Peyer's patch (tissue), 4 donors: ENCODE results near the gene SHC3. TPM values are rescaled to one million over a fixed set of nuclear protein-coding genes. Genes with fewer than 3 reads are reported as not detected.

Experiments used
- DNase-seq, 3 donors: peaks; one replicate each; pipeline ENCODE4 v3.0.0-alpha.2; 2017 to 2019
- H3K27ac ChIP-seq, 4 donors: fragments of 200-600 bp; sonication (generic); one replicate each; pipeline ENCODE4 v1.5.1; 2016 to 2019
- H3K27me3 ChIP-seq, 2 donors: fragments of 200-600 bp; sonication (generic); one replicate each; pipeline ENCODE4 v1.5.1; 2019
- H3K36me3 ChIP-seq, 3 donors: fragments of 200-600 bp; sonication (generic); one replicate each; pipeline ENCODE4 v1.5.1; 2016 to 2019
- H3K4me1 ChIP-seq, 4 donors: fragments of 200-600 bp; sonication (generic); one replicate each; pipeline ENCODE4 v1.5.1; 2016 to 2019
- H3K4me3 ChIP-seq, 4 donors: fragments of 200-600 bp; sonication (generic); 1 replicate in 3 of 4; 2 replicates in 1 of 4; pipeline ENCODE4 v1.5.1; 2016 to 2019; ENCODE audit warnings: mild to moderate bottlenecking in 1 of 4
- H3K9me3 ChIP-seq, 4 donors: fragments of 200-600 bp; sonication (generic); one replicate each; pipeline ENCODE4 v1.5.1; 2016 to 2019; ENCODE audit warnings: mild to moderate bottlenecking in 1 of 4
- POLR2A ChIP-seq, 2 donors: fragments of 450-650 bp; IDR thresholded peaks; one replicate each; pipeline ENCODE4 v1.5.1; 2017; ENCODE audit warnings: antibody characterized with exemption in 2 of 2, mild to moderate bottlenecking in 2 of 2, moderate library complexity in 2 of 2
- total RNA-seq, 4 donors: library from RNA; depleted of rRNA; stranded (reverse); fragments of >200 nt; gene quantifications; one replicate each; pipeline ENCODE4 v1.1.0, GENCODE V29; 2016
- TF ChIP-seq, protein P1 (sequence below), 6 experiments: fragments of 450-650 bp in 4 of 6; fragments of 200-600 bp in 2 of 6; sonication (generic) in 1 of 6; IDR thresholded peaks; one replicate each; pipeline ENCODE4 v1.5.1; 2017 to 2019; ENCODE audit warnings: antibody characterized with exemption in 6 of 6, mild to moderate bottlenecking in 3 of 6, moderate library complexity in 1 of 6

The SHC3 gene
- total RNA-seq, 4 donors from 2014 or later = 0.88 to 5.0 (median 2.2) TPM

DNA sequence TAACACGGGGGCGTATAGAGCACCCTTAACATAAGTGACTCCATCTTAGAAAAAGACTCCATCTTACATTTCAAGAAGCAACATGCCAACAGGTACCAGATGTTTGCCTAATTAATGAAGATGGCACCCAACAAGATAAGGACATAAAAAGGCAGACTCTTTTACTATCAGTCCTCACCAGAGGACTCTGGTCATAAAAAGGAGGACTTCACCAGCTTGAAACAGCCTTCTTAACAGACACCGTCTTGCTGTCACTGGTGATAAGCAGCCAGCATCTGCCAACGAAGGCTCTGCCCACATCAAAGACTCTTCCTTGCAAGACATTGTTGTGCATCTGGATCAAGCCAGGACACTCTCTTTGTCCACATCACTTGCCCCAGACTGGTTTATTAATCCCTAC is 107.0 kb downstream of the SHC3 start:
- no peak for TF ChIP-seq POLR2A (IDR thresholded peaks at IDR 0.05)
- TF ChIP-seq, protein P1, sequence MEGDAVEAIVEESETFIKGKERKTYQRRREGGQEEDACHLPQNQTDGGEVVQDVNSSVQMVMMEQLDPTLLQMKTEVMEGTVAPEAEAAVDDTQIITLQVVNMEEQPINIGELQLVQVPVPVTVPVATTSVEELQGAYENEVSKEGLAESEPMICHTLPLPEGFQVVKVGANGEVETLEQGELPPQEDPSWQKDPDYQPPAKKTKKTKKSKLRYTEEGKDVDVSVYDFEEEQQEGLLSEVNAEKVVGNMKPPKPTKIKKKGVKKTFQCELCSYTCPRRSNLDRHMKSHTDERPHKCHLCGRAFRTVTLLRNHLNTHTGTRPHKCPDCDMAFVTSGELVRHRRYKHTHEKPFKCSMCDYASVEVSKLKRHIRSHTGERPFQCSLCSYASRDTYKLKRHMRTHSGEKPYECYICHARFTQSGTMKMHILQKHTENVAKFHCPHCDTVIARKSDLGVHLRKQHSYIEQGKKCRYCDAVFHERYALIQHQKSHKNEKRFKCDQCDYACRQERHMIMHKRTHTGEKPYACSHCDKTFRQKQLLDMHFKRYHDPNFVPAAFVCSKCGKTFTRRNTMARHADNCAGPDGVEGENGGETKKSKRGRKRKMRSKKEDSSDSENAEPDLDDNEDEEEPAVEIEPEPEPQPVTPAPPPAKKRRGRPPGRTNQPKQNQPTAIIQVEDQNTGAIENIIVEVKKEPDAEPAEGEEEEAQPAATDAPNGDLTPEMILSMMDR (IDR thresholded peaks at IDR 0.05) = no peak
- no peak for DNase-seq
- Histone ChIP-seq H3K36me3 (no peaks in the 10 kb centered on the region), H3K4me1 (no peaks in the 10 kb centered on the region), H3K9me3 (no peaks in the 10 kb centered on the region), H3K4me3 (no peak overlapping the region), H3K27me3 (no peaks in the 10 kb centered on the region), H3K27ac (no peak overlapping the region)

DNA sequence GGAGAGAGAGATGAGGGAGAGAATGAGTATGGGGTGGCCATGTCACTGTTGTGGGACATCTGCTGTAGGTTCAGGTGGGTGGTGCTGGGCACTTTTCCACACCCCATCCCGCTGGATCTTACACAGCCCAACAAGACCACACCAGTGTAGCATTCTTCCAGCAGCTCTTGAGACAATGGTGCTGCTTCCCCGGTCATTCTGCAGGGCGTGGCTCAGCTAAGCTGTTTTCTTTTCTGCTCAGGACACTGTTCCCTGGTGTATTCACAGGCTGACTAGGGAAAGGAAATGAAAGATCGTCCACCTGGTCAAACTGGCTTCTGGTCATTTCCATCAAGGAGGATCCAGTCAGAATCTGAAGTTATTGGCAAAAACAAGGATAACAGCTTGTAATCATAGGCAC is 111.8 kb downstream of the SHC3 start:
- Histone ChIP-seq H3K4me1 (no peaks in the 10 kb centered on the region), H3K4me3 (no peak overlapping the region), H3K36me3 (no peaks in the 10 kb centered on the region), H3K27me3 (no peaks in the 10 kb centered on the region), H3K9me3 (no peaks in the 10 kb centered on the region), H3K27ac (no peak overlapping the region)
- DNase-seq = no peak
- no peak for TF ChIP-seq POLR2A (IDR thresholded peaks at IDR 0.05)
- TF ChIP-seq, protein P1 (IDR thresholded peaks at IDR 0.05) = no peak

DNA sequence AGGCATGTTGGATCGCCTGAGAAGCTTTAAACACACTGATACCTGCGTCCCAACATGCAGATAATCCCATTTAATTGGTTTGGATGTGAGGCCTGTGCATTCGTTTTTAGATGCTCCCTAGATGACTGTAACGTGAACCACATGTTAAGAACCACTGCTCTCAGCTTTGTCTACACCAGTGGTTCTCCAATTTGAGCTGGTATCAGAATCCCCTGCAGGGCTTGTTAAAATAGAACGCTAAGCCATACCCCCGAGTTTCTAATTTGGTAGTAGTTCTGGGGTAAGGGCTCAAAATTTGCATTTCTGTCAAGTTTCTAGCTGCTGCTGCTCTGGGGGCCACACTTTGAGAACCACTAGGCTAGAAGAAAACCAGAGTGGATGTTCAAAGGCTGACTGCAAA is 112.7 kb downstream of the SHC3 start:
- Histone ChIP-seq H3K27ac (no peak overlapping the region), H3K27me3 (no peaks in the 10 kb centered on the region), H3K9me3 (no peaks in the 10 kb centered on the region), H3K4me3 (no peak overlapping the region), H3K36me3 (no peaks in the 10 kb centered on the region), H3K4me1 (no peaks in the 10 kb centered on the region)
- no peak for DNase-seq
- TF ChIP-seq POLR2A (IDR thresholded peaks at IDR 0.05) = no peak
- TF ChIP-seq, protein P1 (IDR thresholded peaks at IDR 0.05) = no peak

DNA sequence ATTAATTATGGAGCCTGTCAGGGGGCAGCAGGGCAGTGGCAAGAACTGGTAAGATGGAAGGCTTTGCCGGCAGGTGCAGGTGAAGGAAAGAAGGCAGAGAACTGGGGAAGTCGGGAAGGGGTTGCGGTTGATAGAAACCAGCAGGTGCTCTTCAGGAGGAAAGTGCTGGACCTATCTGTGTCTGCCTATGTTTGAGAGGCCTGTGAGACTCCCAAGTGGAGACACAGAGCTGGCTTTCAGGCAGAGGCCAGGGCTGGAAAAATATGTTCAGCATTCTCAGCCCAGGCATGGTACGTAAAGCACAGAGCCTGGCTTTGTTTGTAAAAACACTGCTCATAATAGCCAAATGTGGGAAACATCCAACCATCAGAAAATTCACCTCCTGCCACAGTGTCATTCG is 117.8 kb downstream of the SHC3 start:
- H3K4me3 ChIP-seq = no peak overlapping the region
- H3K27me3 ChIP-seq = no peaks in the 10 kb centered on the region
- H3K36me3 ChIP-seq = no peaks in the 10 kb centered on the region
- H3K9me3 ChIP-seq = no peaks in the 10 kb centered on the region
- TF ChIP-seq, protein P1 (IDR thresholded peaks at IDR 0.05) = no peak
- no peak for TF ChIP-seq POLR2A (IDR thresholded peaks at IDR 0.05)
- DNase-seq = no peak
- H3K27ac ChIP-seq = no peak overlapping the region
- no peaks in the 10 kb centered on the region for H3K4me1 ChIP-seq

DNA sequence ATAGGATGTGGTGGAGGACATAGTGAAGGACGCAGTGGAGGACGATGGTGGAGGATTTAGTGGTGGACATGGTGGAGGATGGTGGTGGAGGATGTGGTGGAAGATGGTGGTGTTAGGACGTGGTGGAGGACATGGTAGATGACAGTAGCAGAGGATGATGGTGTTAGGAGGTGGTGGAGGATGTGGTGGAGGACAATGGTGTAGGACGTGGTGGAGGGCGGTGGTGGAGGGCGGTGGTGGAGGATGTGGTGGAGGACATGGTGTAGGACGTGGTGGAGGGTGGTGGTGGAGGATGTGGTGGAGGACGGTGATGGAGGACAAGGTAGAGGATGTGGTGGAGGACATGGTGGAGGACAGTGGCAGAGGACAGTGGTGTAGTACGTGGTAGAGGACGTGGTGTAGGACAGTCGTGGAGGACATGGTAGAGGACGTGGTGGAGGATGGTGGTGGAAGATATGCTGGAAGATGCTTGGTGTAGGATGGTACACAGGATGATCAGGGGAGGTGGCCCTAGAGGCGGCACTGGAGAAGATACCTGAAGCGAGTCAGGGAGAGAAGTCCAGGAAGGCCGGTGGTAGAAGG is 118.6 kb downstream of the SHC3 start:
- H3K27me3 ChIP-seq = no peaks in the 10 kb centered on the region
- H3K36me3 ChIP-seq = no peaks in the 10 kb centered on the region
- TF ChIP-seq, protein P1 (IDR thresholded peaks at IDR 0.05) = no peak
- no peak for TF ChIP-seq POLR2A (IDR thresholded peaks at IDR 0.05)
- H3K4me1 ChIP-seq = no peaks in the 10 kb centered on the region
- H3K9me3 ChIP-seq = no peaks in the 10 kb centered on the region
- H3K4me3 ChIP-seq = no peak overlapping the region
- H3K27ac ChIP-seq = no peak overlapping the region
- no peak for DNase-seq

DNA sequence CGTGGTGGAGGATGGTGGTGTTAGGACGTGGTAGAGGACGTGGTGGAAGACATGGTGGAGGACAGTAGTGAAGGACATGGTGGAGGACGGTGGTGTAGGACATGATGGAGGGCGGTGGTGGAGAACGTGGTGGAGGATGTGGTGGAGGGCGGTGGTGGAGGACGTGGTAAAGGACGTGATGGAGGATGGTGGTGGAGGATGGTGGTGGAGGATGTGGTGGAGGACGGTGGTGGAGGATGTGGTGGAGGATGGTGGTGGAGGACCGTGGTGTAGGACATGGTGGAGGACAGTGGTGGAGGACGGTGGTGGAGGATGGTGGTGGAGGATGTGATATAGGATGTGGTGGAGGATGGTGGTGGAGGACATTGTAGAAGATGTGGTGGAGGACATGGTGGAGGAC is 119.7 kb downstream of the SHC3 start:
- H3K4me1 ChIP-seq = no peaks in the 10 kb centered on the region
- no peak for DNase-seq
- TF ChIP-seq, protein P1 (IDR thresholded peaks at IDR 0.05) = no peak
- TF ChIP-seq POLR2A (IDR thresholded peaks at IDR 0.05) = no peak
- H3K27ac ChIP-seq = no peak overlapping the region
- H3K4me3 ChIP-seq = no peak overlapping the region
- no peaks in the 10 kb centered on the region for H3K36me3 ChIP-seq
- no peaks in the 10 kb centered on the region for H3K9me3 ChIP-seq
- no peaks in the 10 kb centered on the region for H3K27me3 ChIP-seq
